Activated CD4-positive, alpha-beta T cell treated with anti-CD3 and anti-CD28 coated beads for 1 hour (primary cell): ENCODE data around the gene KIRREL3.
"Not testable (repeated sequence)": the region's sequence is repeated elsewhere in the genome, so short reads cannot be mapped to it uniquely, and the experiment has no call there.

Experiments
- DNase-seq: peaks from one replicate; pipeline ENCODE4 v3.0.0-alpha.2; 2020

KIRREL3 gene

DNA sequence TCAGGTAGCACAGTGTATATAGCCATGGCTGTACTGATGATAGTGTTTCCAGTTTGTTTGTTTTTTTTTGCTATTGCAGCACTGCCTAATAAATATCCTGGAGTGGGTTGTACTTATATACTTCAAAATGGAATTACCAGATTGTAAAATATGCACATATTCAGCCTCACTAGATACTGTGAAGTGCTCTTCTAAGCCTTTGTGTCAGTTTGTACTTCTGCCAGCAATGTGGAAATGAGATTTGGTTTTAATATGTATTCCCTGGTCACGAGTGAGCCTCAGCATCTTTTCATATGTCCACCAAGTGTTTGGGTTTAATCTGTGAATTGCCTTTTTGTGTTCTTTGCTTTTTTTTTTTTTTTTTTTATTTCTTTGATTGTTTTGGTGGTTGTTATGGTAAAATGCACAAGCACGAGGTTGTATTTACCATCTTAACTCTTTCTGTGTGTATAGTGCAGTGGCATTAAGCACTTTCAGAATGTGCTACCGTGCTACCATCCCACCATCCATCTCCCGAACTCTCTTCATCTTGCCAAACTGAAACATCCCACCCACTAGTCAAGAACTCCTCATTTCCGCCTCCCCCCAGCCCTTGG lies 610.2 kb downstream of the KIRREL3 start:
- no peak for DNase-seq

DNA sequence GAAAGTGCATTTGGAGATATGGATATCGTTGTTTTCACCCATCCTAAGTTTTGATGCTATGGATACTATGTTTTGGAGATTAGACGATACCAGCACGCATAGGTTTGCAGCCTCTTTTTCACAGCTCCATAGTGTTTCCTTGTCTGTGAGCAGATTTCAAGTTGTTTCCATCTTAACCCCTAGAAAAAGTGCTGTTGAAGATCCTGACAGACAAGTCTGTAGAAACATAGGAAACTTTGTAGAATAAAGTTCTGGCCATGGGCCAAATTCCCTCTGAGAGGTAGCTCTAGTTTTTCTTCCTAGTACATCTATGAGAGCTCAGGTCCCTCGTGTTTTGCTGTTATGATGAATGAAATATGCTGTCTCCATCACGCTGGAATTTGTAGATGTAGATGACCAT lies 612.7 kb downstream of the KIRREL3 start:
- DNase-seq: no peak

- not testable (repeated sequence) for DNase-seq
Measured at GRCh38 chr11:126386729-126387071, 613.9 kb downstream of the KIRREL3 start.

- no peak for DNase-seq
Measured at GRCh38 chr11:126385991-126386728, 614.4 kb downstream of the KIRREL3 start.

GRCh38 chr11:126384449-126385070 lies 616.0 kb downstream of the KIRREL3 start:
- no peak for DNase-seq

DNA sequence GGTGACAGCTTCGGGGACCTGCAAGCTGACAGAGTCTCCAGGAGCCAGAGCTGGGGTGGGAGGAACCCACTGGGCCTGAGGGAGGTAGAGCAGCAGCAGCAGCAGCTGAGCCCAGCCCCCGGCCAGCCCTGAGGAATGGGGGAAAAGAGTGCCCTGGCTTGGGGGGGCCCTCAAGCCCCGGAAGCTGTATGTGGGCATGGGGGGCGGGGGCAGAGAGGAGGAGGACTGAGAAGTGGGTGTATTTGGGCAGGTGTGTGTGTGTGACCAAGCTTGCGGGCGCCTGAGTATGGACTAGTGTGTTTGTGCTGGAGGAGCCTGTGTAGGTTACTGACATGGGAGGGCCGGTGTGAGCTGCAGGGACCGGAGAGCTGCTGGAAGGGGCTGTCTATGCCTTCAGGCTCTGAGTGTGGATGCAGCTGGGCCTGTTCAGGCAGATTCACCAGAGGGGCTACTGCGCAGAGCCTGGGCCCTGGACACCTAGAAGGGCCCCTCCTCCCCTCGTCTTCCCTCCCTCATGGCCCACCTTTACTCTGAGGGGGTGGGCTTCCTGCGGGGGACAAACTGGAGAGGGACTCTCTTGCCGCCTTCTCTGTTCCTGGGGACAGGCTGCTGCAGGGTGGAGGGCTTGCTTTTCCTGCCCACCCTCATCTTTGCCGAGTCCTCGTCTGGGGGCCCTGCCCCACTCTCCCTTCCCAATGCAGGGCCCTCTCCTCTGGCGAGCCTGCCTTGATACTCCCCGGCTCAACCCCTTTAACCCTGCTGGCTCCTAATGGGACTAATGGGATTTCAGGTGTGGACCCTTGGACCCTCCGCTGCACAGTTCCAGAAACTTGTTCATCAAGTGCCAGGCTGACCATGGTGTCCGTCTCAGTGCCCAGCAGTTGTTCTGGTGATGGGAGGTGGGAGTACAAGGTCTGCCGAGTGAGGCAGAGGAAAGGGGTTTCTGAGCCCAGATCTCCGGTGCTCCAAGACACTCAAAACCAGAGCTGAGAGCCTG lies 616.9 kb downstream of the KIRREL3 start:
- no peak for DNase-seq

DNA sequence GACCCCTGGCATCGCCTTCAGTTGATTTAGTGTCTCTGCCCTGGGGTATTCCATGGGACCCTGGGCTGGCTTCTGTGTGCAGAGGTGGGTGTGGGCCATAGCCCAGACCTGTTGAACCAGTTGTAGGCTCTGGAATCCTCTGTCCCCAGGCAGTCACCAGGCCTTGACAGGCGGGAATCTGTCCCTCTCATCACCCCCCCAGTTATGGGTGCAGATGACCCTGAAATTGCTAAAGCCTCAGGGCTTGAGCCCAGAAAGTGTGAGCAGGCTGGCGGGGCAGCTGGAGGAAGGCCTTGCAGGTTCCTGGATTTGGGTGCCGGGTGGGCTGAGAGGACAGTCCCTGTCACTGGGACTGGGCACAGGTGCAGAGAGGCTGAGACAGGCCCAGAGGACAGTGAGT lies 617.9 kb downstream of the KIRREL3 start:
- not testable (repeated sequence) for DNase-seq

DNA sequence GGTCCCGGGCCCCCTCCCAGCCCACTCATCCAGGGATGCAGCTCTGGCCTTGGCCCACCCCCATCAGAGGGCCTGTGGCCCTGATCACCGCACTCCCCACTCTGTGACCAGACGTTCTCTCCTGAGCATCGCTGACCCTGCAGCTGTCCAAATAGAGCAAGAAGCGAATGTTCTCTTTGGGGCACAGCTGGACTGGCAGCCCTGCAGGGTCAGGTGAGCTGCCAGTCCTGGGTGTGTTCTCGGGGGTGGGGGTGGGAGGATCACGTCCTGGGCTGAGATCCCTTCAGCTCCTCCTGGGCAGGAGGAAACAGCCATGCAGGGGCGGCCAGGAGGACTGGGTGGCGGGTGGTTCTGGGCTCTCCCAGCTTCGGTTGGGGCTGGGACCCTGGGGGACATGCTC lies 618.6 kb downstream of the KIRREL3 start:
- DNase-seq: not testable (repeated sequence)

GRCh38 chr11:126380909-126381308 lies 619.7 kb downstream of the KIRREL3 start:
- DNase-seq: no peak

DNA sequence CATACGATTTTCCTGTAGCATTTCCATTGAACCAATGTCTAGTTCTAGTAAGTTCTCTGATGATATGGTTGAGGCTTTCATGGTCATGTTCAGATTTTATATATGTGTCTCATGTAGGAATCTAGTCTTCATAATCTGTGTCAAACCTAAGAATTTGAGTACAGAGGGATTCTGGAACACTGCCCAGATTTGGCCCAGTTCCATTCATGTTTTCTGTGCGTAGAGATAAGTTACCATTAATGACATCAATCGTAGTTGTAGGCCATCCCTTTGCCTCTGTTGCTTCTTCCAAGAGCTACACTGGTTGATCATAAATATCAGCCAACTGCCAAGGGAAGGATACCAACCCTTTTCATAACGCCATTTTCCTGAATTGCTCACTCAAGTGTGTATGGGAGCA lies 621.8 kb downstream of the KIRREL3 start:
- DNase-seq: no peak

GRCh38 chr11:126375726-126376125 lies 624.8 kb downstream of the KIRREL3 start:
- DNase-seq: no peak

- not testable (repeated sequence) for DNase-seq
Measured at GRCh38 chr11:126374562-126375300, 625.8 kb downstream of the KIRREL3 start.

DNA sequence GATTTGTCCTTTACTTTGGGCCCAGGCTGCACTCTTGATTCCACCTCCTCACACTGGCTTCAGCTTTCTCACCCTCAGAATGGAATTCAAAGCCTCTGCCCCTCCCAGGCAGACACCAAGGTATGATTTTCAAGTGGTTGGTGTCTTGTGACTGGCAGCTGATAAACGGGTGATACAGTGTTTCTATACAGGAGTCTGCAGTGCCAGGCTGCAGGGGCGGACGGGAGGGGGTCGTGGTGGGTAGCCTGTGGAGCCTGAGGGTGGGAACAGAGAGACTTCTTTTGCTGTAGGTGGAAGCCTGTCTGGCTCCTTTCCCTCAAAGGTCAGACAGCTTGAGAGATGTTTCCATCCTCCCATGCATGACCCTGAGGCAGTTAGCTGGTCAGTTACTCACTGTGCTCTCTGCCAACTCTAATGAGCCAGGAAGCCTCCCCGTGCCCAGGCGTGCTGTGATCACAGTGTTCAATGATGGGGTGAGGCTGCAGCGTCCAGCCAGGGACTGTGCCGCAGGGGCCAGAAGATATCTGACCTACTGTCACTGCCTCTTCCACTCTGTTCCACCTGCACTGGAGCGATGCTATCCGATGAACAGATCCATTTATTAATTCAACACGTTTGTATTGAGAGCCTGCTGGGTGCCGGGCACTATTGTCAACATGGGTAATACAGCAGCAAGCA lies 627.0 kb downstream of the KIRREL3 start:
- not testable (repeated sequence) for DNase-seq
